OCI-LY7 (cell line): ENCODE measurements around the gene GRID1.

ENCODE experiments used
- EZH2phosphoT487 ChIP-seq: fragments of 200-600 bp; sonication (generic); IDR thresholded peaks from 2 replicates; pipeline ENCODE4 v1.6.1; 2018; ENCODE audit warnings: low read depth, borderline replicate concordance, mild to moderate bottlenecking, mixed run types, antibody characterized with exemption, low read length, moderate library complexity, mixed read lengths
- TF ChIP-seq, protein P1 (sequence below): fragments of 200-600 bp; sonication (generic); conservative IDR thresholded peaks from 2 replicates; pipeline ENCODE4 v1.5.1; 2014; ENCODE audit warnings: mild to moderate bottlenecking, antibody characterized with exemption, low read length, moderate library complexity, mixed read lengths

DNA sequence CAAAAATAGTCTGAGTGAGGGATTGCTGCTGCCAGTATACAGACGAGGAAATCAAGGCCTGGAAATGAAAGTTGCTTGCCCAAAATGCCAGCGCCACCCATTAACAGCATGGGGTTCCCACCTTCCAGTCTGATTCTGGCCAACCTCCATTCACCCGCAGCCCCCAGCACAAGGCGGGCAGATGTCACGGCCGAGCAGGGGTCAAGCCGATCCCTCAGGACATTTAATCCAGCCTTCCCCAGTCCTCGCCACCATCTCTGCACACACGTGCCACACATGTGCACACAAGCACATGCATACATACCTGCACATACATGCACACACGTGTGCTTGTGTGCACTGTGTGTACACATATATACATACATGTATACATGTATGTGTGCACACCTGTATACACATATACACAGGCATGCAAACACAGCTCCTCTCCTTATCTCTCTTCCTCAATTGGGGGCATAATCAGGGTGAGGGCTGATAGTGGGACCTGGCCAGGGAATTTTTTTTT, 122.9 kb downstream of the GRID1 start:
- TF ChIP-seq, protein P1, sequence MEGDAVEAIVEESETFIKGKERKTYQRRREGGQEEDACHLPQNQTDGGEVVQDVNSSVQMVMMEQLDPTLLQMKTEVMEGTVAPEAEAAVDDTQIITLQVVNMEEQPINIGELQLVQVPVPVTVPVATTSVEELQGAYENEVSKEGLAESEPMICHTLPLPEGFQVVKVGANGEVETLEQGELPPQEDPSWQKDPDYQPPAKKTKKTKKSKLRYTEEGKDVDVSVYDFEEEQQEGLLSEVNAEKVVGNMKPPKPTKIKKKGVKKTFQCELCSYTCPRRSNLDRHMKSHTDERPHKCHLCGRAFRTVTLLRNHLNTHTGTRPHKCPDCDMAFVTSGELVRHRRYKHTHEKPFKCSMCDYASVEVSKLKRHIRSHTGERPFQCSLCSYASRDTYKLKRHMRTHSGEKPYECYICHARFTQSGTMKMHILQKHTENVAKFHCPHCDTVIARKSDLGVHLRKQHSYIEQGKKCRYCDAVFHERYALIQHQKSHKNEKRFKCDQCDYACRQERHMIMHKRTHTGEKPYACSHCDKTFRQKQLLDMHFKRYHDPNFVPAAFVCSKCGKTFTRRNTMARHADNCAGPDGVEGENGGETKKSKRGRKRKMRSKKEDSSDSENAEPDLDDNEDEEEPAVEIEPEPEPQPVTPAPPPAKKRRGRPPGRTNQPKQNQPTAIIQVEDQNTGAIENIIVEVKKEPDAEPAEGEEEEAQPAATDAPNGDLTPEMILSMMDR, result no peak
- TF ChIP-seq EZH2phosphoT487, result no peak
